Measurements from ENCODE around the gene MRGPRX1. TPM values are rescaled to one million over a fixed set of nuclear protein-coding genes. Genes with fewer than 3 reads are reported as not detected.

MRGPRX1 gene
- not detected in 2 replicates for total RNA-seq

GRCh38 chr11:18939314-18939713, at the start of gene MRGPRX1:
TSS of gene MRGPRX1 (minus strand) at chr11:18939414. CDS start at chr11:18934784, 4,630 bp downstream.

Other genes with a start within 250 kb of the MRGPRX1 start
- 0.54 and 2.1 TPM in 2 replicates for gene TMEM86A, start 240.6 kb downstream of the MRGPRX1 start, total RNA-seq
- not detected in 2 replicates for gene IGSF22, start 213.2 kb downstream of the MRGPRX1 start, total RNA-seq
- gene PTPN5, start 147.6 kb downstream of the MRGPRX1 start, total RNA-seq, result not detected in 2 replicates
- gene MRGPRX2, start 121.3 kb upstream of the MRGPRX1 start, total RNA-seq, result not detected in 2 replicates
- 13.1 and 15.7 TPM in 2 replicates for gene ZDHHC13, start 177.8 kb upstream of the MRGPRX1 start, total RNA-seq